Inferior parietal cortex (tissue), 1 donor: Measurements from ENCODE around the gene SSPN.
"Not testable (repeated sequence)": the region's sequence is repeated elsewhere in the genome, so short reads cannot be mapped to it uniquely, and the experiment has no call there.

Experiments
- DNase-seq: peaks from one replicate; pipeline ENCODE4 v3.0.0-alpha.2; 2016; ENCODE audit errors: extremely low spot score

SSPN gene

DNA sequence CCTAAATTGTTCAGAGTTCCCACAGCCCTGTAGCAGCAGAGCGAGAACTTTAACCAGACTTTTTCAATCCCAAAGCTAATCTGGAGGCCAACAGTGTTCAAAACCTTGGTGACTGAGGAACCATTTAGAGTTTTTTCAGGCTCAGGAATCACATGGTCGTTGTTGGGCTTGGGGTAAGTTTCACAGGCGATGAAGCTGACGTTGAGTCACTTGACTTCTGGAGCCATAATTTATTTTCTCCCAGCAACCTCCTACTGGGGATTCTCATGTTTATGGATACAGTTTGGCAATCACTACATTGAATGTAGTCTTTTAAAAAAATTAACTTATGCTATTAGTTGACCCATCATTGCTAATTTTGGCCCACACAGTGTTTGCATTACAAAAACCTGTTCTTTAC is 34.5 kb downstream of the SSPN start:
- no peak for DNase-seq

DNA sequence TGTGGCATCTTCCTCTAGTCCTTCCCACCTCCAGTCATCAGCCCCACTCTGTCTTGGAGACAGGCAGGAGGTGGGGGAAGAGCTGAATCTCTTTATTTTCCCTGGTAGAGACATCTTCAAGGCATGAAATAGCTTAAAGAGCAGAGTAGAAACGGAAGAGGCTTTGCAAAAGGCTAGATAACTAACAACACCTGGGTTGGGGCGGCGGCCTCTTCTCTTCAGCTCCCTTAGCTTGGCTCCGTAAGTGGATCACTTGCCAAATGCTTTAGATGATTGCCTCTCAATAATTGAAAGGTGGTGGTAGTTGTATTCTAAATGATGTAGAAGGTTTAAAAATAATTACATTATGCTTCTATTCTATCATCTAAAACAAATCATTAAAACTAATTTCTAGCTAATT is 36.1 kb downstream of the SSPN start:
- no peak for DNase-seq

DNA sequence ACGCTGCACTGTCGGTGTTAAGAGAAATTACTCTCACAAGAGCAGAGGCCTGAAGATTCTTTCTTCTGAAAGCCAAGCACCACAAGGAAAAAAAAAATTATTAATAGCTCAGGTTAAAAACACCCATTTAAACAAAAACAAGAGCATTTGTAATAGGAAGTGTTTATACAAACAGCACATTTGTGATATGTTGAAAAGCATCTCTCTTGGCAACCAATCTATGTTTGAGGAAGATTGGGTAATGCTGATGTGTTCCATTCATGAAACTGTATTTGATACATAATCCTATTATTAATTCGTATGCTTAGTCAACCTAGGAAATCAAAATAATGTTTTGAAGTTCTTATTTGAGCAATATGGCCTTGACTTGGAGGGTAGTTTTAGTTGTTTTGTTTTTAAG is 36.5 kb downstream of the SSPN start:
- DNase-seq, result no peak

DNA sequence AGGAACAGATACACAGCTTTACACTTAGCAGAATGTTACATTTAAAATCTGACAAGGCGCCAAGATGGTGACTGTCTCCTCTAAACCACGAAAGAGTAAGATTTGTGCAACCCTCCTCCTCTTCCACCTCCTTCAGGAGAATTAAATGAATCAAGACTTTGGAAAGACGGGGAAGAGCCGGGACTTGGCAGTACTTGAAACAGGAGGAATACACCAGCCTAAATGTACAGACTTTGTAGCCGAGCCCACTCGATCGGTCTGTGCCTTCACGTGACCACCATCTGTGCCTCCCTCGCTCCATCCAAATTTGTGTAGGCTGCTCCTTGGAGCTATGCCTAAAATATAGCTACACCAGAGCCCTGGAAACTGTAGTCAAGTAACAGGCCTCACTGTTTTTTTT is 38.3 kb downstream of the SSPN start:
- DNase-seq, result peak; percentile 60

DNA sequence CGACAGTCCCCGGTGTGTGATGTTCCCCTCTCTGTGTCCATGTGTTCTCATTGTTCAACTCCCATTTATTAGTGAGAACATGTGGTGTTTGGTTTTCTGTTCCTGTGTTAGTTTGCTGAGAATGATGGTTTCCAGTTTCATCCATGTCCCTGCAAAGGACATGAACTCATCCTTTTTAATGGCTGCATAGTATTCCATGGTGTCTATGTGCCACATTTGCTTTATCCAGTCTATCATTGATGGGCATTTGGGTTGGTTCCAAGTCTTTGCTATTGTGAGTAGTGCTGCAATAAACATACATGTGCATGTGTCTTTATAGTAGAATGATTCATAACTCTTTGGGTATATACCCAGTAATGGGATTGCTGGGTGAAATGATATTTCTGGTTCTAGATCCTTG is 40.1 kb downstream of the SSPN start:
- not testable (repeated sequence) for DNase-seq

DNA sequence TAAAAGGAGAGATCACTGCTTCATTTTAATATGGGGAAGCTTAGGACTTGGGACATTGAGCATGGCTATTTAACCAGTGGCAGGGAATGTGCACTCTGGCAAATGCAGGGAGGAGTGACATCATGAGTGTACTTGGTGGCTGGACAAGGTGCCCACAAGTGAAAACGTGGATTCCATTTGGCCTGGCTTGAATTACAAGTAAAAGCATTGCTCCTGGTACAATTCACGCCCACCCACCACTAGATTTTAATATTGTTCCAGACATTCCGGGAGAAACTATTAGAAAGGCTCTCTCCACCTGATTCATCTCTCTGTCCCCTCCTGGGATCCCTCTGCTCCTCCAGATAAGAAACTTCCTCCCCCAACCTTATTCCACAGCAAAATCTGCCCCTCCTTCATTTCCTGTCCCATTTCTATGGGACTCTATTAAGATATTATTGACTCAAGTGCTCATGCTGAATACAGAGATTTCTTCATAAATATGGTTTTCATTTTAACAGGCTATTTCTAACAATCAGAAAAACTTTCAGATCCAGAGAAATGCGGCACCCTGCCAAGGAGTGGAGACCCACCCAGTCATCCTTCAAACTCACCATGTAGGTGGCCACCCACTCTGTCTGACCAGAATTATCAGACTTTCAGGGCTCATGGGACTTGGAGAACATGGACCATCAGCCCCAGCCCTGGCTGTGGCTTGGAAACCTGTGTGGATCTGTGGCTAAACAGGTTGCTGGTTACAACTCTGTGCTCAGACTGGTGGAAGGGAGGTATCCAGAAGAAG is 43.2 kb downstream of the SSPN start:
- no peak for DNase-seq

DNA sequence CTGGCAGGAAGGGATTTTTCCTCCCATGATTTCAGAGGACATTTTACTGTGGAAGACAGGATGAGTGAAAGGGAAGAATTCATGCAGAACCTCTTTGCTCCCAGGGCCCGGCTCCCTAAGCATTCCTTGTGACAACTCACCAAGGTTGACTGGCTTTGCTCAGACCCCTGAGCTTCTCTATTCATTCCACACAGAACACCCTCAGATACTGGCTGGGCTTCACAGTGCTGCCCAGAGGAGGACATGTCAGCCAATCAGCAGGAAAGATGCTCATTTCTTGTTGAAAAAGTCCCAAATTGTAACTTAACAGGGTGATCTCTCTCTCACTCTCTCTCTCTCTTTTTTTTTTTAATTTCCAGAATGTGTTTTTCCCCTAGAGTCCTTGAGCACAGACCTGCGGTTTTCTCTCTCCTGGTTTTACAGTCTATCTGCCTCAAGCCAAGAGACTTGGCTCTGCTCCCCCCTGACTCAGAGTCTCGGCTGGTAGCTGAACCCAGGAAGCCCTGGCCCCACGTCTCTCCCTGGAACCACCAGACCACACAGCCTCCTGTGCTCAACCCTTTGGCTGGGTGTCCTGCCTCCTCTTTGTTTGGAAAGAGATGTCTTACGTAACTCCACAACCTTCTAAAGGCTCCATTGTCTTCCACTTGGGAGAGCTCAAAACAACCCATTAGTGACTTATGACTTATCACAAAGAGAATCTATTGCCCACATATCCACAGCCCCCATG is 43.9 kb downstream of the SSPN start:
- DNase-seq, result peak; percentile 66

DNA sequence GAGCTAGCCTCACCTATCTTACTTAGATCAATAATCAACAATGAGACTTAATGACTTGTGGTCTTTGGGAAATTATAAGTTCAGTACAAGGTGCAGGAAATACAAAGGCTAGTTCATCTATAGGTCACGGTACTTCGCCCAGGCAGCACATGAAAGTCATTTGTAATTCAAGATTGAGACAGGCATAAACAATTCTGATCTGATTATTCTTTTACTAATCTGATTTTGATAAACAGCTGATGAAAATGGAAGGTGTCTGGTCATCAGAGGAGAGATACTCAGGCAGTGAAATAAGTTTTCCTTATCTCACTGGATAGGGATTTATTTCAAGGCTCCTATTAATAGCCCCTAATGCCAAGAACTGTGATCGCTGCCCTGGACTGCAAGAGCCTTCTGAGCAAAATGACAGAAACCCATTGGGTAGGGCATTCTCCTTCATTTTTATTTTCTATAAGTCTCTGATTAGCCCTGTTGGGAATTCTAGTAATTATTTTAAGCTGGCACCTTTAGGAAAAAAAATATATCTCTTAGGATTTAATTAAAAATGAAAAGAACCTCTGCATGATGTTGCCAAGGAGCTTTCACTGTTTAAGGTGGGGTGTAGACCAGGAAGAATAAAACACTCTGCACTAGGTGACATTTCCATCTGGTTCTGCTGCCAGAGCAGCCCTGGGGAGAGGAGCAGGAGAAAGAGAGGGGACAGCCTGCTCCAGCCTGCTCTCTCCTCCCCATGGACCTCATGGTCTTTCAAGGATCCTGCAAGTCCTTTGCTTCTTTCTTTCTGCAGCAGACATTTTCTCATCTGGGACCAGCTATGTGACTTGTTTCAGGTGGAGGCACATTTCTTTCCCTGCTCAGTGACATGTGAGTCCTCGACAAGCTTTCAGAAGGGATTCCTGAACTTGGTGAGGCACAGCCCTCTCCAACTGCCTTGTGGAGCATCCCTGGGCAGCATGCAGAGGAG is 44.8 kb downstream of the SSPN start:
- no peak for DNase-seq

DNA sequence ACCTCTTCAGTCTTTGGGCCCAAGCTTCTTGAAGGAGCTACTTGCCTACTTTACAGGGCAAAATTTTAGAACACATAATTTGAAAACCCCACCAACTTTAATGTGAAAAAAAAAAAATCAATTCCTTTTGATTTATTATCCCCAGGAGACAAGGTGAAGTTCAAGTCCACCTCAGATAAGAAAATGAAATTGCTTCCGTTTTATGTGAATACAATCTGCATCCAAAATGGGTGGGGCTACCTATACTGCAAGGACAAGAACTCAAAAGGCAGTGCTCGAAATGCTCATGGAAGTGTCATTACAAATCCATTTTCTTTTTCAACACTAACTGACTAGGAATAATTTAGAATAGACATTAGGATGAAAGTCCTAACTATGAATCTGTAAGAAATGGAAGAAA is 45.7 kb downstream of the SSPN start:
- DNase-seq, result no peak

DNA sequence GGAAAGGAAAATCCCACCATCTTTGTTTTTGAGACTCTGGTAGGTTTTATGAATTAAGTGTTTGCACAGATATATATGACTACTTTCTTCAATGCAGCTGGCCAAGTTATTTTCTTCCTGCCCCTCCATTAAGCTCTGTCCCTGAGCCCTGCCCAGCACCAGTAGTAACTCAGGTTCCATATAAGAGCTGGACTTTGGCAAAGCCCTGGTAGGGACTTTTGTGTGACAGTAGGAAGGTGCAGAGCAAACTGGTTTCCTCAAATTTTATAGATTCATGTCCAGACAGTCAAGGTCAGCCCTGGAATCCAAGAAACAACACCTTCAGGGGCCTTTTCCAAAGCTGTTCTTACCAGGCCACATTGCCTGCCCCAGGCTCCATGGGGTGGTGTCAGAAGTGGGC is 47.3 kb downstream of the SSPN start:
- DNase-seq, result no peak

DNA sequence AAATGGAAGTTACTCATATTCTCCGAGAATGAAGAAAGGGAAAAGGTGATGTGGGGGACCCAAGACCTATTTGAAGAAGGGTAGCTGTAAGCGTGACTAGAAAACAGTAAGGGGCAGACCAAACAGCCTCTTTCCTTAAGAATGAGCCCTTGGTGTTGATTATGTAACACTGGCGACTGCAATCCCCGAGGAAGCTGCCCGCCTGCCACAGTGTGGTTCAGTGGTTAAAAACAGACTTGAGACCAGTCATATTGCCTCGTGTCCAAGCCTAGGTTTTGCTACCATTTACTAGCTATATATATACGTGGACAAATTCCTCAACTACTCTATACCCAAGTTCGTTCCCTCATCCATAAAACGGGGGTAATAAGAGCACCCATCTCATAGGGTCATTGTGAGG is 49.1 kb downstream of the SSPN start:
- DNase-seq, result no peak

DNA sequence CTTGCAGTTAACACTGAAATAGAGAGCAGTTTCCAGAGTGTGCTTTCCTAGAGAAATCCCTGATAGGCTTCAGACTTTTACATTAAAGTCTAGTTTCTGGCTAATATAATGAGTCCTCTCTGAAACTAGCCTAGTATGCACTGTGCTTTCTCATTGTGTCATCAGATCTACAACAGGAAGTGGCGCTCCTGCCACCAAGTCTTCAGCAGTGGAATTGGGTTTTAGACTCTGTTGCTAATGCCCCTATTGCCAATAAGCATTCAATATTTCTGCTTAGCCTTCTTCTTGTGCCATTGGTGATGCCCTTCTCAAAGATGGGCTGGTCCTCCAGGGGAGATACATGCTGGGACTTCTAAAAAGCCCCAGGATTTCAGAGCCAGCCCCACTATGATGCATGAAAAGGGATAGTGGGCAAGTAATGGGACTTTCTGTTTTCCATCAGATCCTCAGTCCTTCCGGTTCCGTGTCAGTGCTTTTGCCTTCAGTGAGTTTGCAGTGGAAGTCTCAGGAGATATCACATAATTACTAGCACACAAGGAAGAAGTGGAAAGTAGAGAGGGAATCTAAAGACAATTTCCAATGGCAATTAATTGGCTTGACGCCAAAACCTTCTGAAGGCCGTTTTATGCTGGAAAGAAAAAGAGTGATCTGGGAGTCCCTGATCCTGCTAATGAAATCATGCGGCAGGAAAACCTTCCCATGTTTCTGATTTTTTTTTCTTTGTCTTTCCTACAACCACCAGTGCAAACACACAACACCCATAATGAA is 50.0 kb downstream of the SSPN start:
- DNase-seq, result no peak

DNA sequence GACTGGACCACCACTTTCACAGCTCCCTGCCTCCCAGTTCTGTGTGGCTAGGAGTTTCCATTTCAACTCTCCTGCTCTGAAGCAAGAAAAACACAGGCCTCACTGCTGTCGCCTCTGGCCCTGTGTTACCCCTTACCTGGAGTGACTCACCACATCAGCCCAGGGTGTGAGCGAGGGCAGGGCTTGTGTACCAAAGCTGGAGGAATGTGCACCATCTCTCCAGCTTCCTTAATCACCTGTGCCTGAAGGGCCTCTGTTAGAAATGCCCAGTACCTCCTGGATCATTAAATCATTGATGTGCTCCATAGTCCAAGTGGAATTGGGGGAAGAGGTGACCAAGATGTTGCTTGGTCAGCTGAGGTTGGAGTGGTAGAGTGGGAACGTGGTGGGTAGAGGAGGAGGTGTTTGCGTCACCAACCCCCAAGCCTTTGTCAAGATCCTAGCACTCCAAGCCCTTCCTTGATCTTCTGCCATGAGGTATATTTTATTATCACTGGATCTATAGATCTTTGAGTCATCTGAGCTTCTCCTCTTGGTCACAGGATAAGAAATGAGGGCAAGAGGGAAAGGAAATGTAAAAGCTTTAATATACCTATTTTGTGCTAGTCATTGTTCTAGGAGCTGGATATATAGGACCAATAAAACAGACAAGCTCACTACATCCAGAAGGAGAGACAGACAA is 51.3 kb downstream of the SSPN start:
- no peak for DNase-seq

DNA sequence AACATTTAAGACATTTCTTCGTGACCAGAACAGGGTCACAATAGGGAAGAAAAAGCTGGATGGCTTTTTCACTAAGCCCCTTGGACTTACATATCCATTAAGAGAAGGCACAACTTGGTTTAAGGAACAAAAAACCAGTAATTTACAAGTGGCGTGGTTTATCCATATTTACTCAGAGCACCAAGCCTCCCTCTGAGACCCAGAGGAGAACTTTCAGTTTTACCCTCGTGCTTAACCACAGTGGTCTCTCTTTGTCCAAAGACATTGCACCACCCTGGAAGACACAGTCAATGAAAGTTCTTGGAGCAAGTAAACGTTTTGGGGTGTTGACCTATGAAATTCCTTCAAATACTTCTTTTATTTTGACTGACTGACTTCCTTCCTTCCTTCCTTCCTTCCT is 52.5 kb downstream of the SSPN start:
- DNase-seq, result no peak

DNA sequence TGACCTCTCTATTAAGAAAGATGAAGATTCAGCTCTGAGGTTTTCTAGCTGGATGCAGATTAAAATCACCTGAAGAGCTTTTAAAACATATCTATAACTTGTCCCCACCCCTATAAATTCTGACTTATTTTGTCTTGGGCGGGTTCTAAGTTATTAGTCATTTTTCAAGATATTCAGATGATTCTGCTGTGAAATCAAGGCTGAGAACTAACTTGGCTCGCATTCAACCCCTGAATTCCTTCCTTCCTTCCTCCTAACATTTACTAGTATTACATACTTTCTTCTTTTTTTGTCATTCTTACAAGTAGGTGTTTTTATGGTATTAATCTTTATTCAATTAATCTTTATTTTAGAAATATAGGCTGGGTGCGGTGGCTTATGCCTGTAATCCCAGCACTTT is 55.4 kb downstream of the SSPN start:
- no peak for DNase-seq

DNA sequence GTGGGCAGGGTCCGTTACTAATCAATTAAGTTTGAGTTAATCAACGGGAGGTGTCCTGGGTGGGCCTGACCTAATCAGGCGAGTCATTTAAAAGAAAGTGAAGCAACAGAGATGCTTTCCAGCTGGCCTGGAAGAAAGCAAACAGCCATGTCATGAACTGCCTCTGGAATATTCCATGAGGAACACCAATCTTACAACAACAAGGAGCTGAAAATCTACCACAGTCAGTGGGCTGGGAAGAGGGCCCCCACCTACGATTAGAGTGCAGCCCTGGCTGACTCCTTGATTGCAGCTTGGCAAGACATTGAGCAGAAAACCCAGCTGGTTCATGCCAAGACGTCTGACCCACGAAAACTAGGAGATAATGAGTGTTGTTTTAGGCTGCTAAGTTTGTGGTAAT is 56.2 kb downstream of the SSPN start:
- no peak for DNase-seq

DNA sequence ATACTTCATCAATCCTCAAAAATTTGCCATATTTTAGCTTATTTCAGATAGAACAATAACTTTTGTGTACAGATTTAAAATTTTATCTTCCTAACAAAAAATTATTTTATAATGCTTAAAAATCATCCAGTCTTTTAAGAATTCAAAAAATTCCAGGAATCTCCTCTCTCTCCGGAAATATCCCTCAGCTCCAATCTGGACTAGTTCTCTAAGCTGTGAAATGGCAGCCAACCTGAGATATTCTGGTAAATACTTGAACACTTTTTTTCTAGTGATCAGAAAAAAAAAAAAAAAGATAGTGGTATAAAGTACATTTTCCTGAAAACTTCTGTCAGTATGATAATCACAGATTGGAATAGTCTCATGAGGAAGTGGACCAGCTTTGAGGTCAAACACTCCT is 57.6 kb downstream of the SSPN start:
- no peak for DNase-seq

DNA sequence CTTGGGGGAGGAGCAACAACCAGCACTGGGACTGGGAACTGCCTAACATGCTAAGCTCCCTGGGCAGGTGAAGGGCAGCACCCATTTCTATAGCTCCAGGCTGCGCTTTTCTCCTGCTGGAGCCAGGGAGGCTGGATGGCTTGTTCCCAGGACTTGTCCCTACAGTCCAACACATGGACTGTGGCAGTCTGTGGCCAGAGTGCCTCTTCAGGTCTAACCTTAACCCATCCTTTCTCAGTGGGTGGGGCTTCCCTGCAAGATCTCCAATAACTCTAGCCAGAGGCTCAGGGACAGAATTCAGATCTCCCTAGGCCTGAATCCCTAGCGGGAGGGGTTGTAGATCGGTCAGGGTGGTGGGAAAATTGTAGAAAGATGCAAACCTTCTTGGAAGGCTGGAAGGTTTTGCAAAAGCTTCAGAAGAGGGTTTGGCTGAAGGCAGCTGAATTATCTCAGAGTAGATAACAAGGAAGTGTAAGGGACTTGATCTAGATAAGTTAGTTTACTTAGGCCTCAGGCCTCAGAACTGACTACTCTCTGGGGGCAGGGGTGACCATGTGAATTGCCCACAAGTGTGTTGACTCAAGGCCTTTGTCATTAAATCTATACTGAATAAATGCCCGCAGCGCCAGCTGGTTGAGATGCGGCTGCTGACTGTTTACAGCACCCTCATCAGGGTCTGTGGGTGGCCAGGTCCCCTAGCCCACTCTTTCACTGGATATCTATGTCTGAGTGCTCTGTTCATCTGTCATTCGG is 60.7 kb downstream of the SSPN start:
- no peak for DNase-seq

DNA sequence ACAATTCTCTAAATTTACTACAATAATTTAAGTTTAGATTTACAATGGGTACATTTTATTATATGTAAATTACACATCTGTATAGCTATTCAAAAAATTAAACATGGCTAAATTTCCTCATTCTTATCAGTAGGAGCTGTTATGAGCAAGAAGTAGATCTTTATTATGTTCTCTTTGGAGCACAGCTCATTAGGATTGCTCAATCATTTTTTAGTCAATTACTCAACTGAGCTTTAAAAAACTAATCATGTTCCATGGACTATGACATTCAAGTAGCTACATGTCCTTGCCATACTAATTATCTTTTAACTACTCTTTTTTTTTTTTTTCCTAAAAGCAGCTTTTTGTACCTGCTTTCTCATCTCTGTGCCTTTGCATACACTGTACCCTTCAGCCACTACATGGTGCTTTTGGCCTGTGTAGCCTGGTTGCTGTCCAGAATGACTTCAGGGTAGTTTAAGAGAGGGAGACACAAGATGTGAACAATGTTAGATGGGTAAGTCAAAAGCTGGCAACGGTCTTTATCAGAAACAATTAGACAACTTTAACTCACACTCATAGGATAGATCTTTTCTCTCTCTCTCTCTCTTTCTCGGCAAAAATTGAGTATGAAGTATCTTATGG is 69.0 kb downstream of the SSPN start:
- no peak for DNase-seq

DNA sequence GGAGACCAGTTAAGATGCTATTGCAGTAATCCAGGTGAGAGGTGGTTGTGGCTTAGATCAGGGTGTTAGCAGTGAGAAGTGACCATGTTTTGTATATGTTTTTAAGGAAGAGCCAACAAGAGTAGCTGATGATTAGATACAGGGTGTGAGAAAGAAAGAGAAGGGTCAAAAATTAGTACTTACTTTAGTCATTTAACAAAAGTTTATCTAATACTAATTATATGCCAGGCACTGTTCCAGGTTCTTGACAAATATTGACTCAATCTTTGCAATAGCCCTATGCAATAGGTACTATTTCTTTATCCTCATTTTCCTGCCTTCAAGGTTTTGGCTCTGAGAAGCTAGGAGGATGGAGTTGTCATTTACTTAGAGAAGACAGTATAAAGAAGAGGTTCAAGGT is 70.2 kb downstream of the SSPN start:
- no peak for DNase-seq
